Hematopoietic multipotent progenitor cell treated with erythropoietin and hydrocortisone succinate and interleukin-3 and kit ligand, for 15 days (in vitro differentiated cells): ENCODE results near the gene MAPK8IP2.

Experiments
- DNase-seq: peaks from one replicate; pipeline ENCODE4 v3.0.0-alpha.2; 2015; ENCODE audit warnings: low spot score

Gene MAPK8IP2

GRCh38 chr22:50600538-50600937 is at the start of gene MAPK8IP2:
MAPK8IP2 (plus strand) TSS chr22:50600793; CDS start chr22:50600819, 26 bp downstream.
- DNase-seq = no peak

- DNase-seq = no peak
These were observed 49.3 kb upstream of the MAPK8IP2 start for GRCh38 chr22:50551160-50551752.

GRCh38 chr22:50553310-50553709 is 47.3 kb upstream of the MAPK8IP2 start:
- DNase-seq = no peak

- DNase-seq = no peak
These were observed 43.9 kb upstream of the MAPK8IP2 start for GRCh38 chr22:50556703-50557102.

GRCh38 chr22:50560034-50560433 is 40.6 kb upstream of the MAPK8IP2 start:
- no peak for DNase-seq

- no peak for DNase-seq
These were observed 38.9 kb upstream of the MAPK8IP2 start for GRCh38 chr22:50561401-50562358.

- DNase-seq = peak; percentile 98
These were observed 37.8 kb upstream of the MAPK8IP2 start, which contains the start of gene SYCE3 for GRCh38 chr22:50562523-50563412. SYCE3 (minus strand) TSS chr22:50562919; CDS start chr22:50556405, 6,514 bp downstream.

- DNase-seq = no peak
These were observed 37.0 kb upstream of the MAPK8IP2 start for GRCh38 chr22:50563413-50564160.

GRCh38 chr22:50564289-50564688 is 36.3 kb upstream of the MAPK8IP2 start:
- DNase-seq = no peak

- DNase-seq = no peak
These were observed 32.8 kb upstream of the MAPK8IP2 start for GRCh38 chr22:50567721-50568252.

- no peak for DNase-seq
These were observed 32.0 kb upstream of the MAPK8IP2 start for GRCh38 chr22:50568626-50569025.

GRCh38 chr22:50569041-50569459 is 31.5 kb upstream of the MAPK8IP2 start:
- DNase-seq = no peak

- DNase-seq = no peak
These were observed 30.6 kb upstream of the MAPK8IP2 start for GRCh38 chr22:50569896-50570535.

- no peak for DNase-seq
These were observed 29.7 kb upstream of the MAPK8IP2 start for GRCh38 chr22:50570861-50571260.

GRCh38 chr22:50571264-50572175 is 29.1 kb upstream of the MAPK8IP2 start:
- DNase-seq = no peak

GRCh38 chr22:50572965-50573364 is 27.6 kb upstream of the MAPK8IP2 start:
- DNase-seq = no peak

GRCh38 chr22:50573491-50574382 is 26.9 kb upstream of the MAPK8IP2 start:
- DNase-seq = no peak

GRCh38 chr22:50574383-50574755 is 26.2 kb upstream of the MAPK8IP2 start:
- DNase-seq = no peak
